ENCODE data around the gene PEX16. TPM values are rescaled to one million over a fixed set of nuclear protein-coding genes. Genes with fewer than 3 reads are reported as not detected.

Gene PEX16
- total RNA-seq, 1 experiment from 2014 or later: 28.1 TPM

DNA sequence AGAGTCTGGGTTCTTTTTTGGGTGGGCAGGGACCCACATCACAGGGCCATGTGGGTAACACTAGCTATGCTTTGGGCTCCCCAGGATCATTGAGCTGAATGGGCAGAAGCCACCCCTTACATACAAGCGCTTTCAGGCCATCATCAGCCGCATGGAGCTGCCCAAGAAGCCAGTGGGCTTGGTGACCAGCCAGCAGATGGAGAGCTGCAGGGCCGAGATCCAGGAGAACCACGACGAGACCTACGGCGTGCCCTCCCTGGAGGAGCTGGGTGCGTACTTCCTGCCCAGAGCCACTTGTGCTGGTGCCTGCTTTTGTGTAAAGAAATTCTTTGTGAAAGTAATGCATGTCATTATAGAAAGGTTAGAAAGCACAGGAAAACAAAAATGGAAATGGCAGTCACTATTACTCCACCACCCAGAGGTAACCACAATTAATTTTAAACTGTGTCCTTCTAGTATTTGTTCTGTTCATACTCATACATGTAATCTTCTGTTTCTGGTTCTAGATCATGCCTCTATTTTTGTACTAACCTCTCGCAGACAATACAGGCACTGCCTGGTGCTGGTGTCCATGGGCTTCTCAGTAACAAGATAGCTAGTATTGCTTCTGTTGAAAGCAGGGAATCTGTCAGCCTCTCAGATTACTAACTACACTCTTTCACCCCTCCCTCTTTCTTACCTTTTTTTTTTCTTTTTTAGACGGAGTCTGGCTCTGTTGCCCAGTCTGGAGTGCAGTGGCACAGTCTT is 56.7 kb downstream of the PEX16 start:
- TF ChIP-seq, protein P1, sequence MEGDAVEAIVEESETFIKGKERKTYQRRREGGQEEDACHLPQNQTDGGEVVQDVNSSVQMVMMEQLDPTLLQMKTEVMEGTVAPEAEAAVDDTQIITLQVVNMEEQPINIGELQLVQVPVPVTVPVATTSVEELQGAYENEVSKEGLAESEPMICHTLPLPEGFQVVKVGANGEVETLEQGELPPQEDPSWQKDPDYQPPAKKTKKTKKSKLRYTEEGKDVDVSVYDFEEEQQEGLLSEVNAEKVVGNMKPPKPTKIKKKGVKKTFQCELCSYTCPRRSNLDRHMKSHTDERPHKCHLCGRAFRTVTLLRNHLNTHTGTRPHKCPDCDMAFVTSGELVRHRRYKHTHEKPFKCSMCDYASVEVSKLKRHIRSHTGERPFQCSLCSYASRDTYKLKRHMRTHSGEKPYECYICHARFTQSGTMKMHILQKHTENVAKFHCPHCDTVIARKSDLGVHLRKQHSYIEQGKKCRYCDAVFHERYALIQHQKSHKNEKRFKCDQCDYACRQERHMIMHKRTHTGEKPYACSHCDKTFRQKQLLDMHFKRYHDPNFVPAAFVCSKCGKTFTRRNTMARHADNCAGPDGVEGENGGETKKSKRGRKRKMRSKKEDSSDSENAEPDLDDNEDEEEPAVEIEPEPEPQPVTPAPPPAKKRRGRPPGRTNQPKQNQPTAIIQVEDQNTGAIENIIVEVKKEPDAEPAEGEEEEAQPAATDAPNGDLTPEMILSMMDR (IDR thresholded peaks at IDR 0.05; ENCODE audit: unreplicated experiment): no peak
- ChIA-PET POLR2A (interaction anchor here (0.6 to 4.1 kb wide), 4 partner anchors 11 to 56 kb away, joined by 3 to 24 read pairs (median 10); partner anchors contain the start of gene CRY2), CTCF (interaction anchor here (0.7 to 4.4 kb wide), 3 partner anchors 10 to 18 kb away, joined by 3 to 23 read pairs (median 3); no protein-coding TSS in a partner anchor)
- H3K4me3 Mint-ChIP-seq (ENCODE audit: unreplicated experiment): no peak overlapping the region
- no peak for DNase-seq (ENCODE audit: unreplicated experiment)
- no peaks in the 10 kb centered on the region for H3K9me3 Mint-ChIP-seq (ENCODE audit: unreplicated experiment)
- BruUV-seq (replicated peaks): no TSS peak
- intact Hi-C loops (cut with micrococcal nuclease): no loop called here
- H3K36me3 Mint-ChIP-seq (ENCODE audit: insufficient read depth, unreplicated experiment): peaks cover 61% of the 10 kb centered on the region
- no peaks in the 10 kb centered on the region for H3K27me3 Mint-ChIP-seq (ENCODE audit: insufficient read depth, unreplicated experiment)
- no peak overlapping the region for H3K27ac Mint-ChIP-seq (ENCODE audit: low read depth, unreplicated experiment)
- H3K4me1 Mint-ChIP-seq (ENCODE audit: insufficient read depth, unreplicated experiment): peaks cover 19% of the 10 kb centered on the region

DNA sequence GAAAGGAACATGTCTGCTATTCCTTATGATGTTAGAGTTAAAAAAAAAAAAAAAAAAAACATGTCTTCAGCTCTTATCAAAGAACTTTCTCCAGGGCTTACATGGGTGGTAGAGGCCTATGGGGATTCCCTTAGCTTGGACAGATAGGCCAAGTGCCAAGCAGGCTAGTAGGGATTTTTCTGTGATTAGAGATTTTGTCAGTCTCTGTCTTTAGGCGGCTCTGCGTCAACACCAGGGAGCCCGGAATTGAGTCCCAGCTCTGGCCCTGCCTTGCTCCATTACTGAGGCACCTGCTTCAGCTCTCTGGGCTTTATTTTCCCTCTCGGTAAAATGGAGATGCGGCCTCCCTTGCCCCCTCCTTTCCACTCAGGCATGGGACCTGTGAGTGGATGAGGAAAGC is 57.3 kb downstream of the PEX16 start:
- peak overlapping the region; percentile 8 for H3K27ac Mint-ChIP-seq (ENCODE audit: low read depth, unreplicated experiment)
- intact Hi-C loops (cut with micrococcal nuclease): no loop called here
- no TSS peak for BruUV-seq (replicated peaks)
- POLR2A ChIA-PET: interaction anchor here (0.6 to 4.1 kb wide), 8 partner anchors 9 to 849 kb away, joined by 3 to 24 read pairs (median 6); partner anchors contain the start of genes CRY2 and PEX16
- peaks cover 58% of the 10 kb centered on the region for H3K36me3 Mint-ChIP-seq (ENCODE audit: insufficient read depth, unreplicated experiment)
- TF ChIP-seq, protein P1 (IDR thresholded peaks at IDR 0.05; ENCODE audit: unreplicated experiment): no peak
- CTCF ChIA-PET: interaction anchor here (0.6 to 4.4 kb wide), 4 partner anchors 14 to 715 kb away, joined by 3 to 23 read pairs (median 4); no protein-coding TSS in a partner anchor
- no peak for DNase-seq (ENCODE audit: unreplicated experiment)
- H3K4me3 Mint-ChIP-seq (ENCODE audit: unreplicated experiment): no peak overlapping the region
- no peaks in the 10 kb centered on the region for H3K27me3 Mint-ChIP-seq (ENCODE audit: insufficient read depth, unreplicated experiment)
- no peaks in the 10 kb centered on the region for H3K9me3 Mint-ChIP-seq (ENCODE audit: unreplicated experiment)
- peaks cover 19% of the 10 kb centered on the region for H3K4me1 Mint-ChIP-seq (ENCODE audit: insufficient read depth, unreplicated experiment)

Other genes starting within 250 kb of the PEX16 start
- 11.9 and 14.4 TPM in 2 replicates for gene SLC35C1, start 112.7 kb downstream of the PEX16 start, total RNA-seq (2022)
- gene CRY2, start 70.4 kb downstream of the PEX16 start, total RNA-seq (2022): 8.1 and 8.6 TPM in 2 replicates
- gene MAPK8IP1, start 32.2 kb downstream of the PEX16 start, total RNA-seq (2022): 1.8 and 2.2 TPM in 2 replicates
- gene FREY1, start 10.6 kb downstream of the PEX16 start, total RNA-seq (2022): 1.0 and 1.3 TPM in 2 replicates
- gene LARGE2, start 4.8 kb upstream of the PEX16 start, total RNA-seq (2022): 0.52 and 0.91 TPM in 2 replicates
- 33.2 and 37.6 TPM in 2 replicates for gene PHF21A, start 203.6 kb upstream of the PEX16 start, total RNA-seq (2022)

Measured in MCF 10A (cell line).